Stimulated activated CD4-positive, alpha-beta T cell treated with anti-CD3 and anti-CD28 coated beads, Interleukin-4, amount 100 ng/mL, for 48 hours (primary cell): Measurements from ENCODE around the gene ZNRF1.
"Not testable (repeated sequence)": the region's sequence is repeated elsewhere in the genome, so short reads cannot be mapped to it uniquely, and the experiment has no call there.

ENCODE experiments used
- DNase-seq, 2 donors: peaks; one replicate each; pipeline ENCODE4 v3.0.0-alpha.2; 2020; ENCODE audit warnings: low read depth in 2 of 2

Gene ZNRF1

GRCh38 chr16:75026239-75026891 lies 27.5 kb downstream of the ZNRF1 start:
- not testable (repeated sequence) for DNase-seq

GRCh38 chr16:75026892-75027391 lies 28.1 kb downstream of the ZNRF1 start:
- DNase-seq: no peak

GRCh38 chr16:75027520-75028300 lies 28.9 kb downstream of the ZNRF1 start:
- no peak for DNase-seq

DNA sequence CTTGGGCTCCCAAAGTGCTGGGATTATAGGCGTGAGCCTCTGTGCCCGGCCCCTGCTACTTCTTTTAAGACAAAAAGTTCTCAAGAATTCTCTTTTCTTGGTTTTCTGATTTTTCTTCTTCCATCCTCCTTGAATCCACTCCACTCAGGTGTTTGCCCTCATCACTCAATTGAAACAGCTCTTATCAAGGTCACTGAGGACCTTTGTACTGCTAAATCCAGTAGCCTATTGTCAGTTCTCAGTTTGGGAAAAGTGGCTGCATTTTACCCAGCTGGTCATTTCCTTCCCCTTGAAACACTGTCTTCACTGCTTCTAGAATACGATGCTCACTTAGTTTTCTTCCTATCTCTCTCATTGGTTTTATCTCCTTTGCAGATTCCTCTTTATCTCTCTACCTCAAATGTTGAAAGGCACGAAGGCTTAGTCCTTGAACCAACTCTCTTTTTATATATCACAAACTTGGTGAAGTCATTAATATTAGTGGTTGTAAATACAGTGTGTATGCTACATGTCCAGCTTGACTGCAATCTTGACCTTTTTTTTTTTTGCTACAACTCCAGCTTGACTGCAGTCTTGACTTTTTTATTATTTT lies 29.8 kb downstream of the ZNRF1 start:
- DNase-seq: no peak

DNA sequence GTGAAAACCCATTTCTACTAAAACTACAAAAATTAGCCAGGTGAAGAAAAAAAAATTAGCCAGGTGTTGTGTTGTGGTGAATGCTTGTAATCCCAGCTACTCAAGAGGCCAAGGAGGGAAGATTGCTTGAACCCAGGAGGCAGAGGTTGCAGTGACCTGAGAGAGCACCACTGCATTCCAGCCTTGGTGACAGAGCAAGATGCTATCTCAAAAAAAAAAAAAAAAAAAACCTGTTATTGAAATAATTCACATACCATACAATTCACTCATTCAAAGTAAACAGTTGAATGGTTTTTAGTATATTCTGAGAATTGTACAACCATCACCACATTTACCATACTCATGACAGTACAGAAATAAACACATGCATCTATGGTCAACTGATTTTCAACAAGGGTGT lies 31.0 kb downstream of the ZNRF1 start:
- no peak for DNase-seq

DNA sequence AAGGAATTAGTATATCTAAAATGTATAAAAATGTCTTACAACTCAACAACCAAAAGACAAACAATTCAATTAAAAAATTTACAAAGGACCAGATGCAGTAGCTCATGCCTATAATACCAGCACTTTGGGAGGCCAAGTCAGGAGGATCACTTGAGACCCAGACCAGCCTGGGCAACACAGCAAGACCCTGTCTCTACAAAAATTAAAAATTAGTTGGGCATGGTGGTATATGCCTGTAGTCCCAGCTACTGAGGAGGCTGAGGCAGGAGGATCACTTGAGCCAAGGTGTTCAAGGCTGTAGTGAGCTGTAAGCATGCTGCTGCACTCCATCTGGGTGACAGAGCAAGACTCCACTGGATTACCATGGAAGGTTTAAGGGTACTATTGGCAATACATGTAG lies 33.8 kb downstream of the ZNRF1 start:
- no peak for DNase-seq

DNA sequence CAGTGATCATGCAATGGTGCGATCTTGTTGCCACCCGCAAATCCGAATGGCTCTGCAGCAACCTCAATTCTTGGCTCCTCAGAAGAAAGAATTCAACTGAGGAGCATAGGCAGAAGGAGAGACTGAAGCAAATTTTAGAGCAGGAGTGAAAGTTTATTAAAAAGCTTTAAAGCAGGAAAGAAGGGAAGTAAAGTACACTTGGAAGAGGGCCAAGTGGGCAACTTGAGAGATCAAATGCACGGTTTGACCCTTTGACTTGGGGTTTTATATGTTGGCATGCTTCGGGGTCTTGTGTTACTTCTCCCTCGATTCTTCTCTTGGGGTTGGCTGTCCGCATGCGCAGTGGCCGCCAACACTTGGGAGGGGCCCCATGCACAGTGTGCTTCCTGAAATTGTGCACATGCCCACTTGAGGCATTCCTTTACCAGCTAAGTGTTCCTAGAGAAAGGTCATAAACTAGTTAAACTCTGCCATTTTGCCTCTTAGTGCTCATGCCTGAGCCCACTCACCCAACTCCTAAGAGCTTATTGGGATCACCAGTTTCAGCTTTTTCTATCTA lies 36.7 kb downstream of the ZNRF1 start:
- DNase-seq: no peak

DNA sequence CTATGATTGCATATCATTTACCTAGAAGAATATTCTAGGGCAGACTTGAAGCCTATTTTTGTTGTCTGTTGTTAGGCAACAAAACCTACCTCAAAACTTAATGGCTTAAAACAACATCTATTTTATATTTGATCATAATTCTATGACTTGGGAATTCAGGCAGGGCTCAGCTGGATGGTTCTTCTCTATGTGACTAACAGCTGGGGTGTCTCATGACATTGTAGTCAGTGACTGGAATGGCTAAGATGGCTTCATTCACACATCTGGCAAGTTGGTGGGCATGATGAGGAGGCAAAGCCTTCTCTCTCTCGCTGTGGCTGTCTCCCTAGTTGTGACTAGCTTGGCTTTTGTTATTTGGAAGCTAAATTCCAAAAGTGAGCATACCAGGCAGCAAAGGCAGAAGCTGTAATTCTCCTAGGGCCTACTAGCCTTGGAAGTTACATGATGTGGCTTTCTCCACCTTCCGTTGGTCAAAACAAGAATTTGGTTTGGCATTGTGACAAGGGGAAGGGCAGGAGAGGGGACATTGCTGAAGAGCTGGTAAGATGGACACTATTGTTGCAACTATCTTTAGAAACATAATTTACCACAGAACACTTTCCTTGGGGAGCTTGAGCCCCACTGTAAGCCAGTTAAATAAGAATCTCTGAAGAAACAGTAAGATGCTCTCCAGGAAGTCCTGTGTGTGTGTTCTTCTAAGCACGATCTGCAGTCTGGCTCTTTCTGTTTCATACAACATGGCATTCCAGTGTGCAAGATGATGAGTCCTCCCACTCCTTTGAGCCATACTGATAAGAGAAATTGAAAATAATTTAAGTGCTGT lies 39.4 kb downstream of the ZNRF1 start:
- DNase-seq: no peak

GRCh38 chr16:75039941-75040340 lies 41.1 kb downstream of the ZNRF1 start:
- DNase-seq: no peak

GRCh38 chr16:75042426-75043174 lies 43.8 kb downstream of the ZNRF1 start:
- no peak for DNase-seq

GRCh38 chr16:75043175-75043895 lies 44.5 kb downstream of the ZNRF1 start:
- no peak for DNase-seq

DNA sequence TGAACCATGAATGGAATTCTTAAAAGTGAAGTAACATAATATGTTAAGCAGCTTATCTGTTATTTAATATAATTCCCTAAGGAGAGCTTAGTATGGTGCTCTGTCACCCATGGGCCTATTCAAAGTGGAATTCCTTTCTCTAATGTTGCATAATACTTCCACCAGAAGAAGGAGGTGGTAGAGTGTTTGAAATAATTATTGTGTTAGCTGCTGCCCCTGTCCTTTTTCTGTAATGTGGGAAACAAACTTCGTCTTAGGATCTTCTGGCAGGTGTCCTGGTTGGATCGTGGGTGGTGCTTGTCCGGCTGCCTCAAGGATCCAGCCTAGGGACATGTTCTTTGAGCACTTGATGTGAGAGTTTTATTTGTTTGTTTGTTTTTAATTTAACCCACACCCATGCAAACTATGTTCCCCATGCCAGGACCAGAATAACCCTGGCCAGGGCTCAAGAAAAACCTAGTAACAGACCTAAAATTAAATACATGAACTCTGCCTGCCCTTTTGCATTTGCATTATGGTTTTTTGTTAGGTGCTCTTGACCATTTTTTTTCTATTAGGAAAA lies 46.1 kb downstream of the ZNRF1 start:
- DNase-seq: no peak

GRCh38 chr16:75045424-75045823 lies 46.6 kb downstream of the ZNRF1 start:
- no peak for DNase-seq

DNA sequence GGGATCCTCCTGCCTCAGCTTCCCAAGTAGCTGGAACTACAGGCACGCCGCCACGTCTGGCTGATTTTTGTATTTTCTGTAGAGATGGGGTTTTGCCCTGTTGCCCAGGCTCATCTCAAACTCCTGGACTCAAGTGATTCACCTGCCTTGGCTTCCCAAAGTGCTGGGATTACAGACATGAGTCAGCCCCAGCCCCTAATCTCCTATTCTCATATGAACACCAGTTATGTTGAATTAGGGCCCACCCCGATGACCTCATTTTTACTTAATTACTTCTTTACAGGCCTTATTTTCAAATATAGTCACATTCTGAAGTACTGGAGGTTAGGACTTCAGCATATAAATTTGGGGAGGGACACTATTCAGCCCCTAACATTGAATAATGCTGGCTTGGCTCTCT lies 49.2 kb downstream of the ZNRF1 start:
- no peak for DNase-seq

DNA sequence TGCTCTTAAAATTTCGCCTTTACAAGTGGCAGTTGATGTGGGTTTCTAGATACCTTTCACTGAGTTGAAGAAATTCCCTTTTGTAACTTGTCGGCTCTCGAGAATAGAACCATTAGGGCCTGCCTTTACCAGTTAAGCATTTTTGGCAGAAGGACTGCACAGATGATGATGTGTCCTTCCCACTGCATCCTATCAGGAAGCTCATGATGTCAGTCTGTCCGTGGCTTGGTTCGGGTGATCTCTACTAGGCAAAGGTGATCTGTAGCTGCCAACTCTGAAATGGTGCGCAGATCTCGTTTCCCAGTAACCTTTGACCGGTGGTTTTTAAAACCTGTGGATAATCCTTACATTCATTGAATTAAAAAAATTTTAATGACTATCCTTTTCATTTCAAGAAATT lies 49.7 kb downstream of the ZNRF1 start:
- DNase-seq: no peak

GRCh38 chr16:75052481-75053202 lies 53.8 kb downstream of the ZNRF1 start:
- no peak for DNase-seq

GRCh38 chr16:75053791-75054555 lies 55.1 kb downstream of the ZNRF1 start:
- no peak for DNase-seq

- DNase-seq: no peak
Observed at GRCh38 chr16:75054556-75054947, 55.7 kb downstream of the ZNRF1 start.

DNA sequence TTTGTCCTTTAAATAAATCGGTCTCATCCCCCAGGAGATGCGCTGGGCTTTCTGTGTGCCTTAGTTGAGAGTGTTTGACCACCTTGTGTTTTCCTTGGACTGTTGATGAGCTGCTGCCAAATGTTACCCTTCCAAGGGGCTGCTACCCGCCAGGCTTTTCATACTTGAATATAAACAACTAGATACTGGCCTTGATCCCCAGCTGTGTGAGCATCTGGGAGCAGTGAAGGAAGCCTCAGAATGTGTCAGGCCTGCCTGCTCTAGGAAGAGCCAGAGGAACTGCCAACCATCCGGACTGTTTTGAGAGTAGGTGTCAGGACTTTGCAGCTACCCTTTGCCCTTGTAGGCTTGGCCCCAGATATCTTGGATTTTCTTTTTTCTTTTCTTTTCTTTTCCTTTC lies 60.0 kb downstream of the ZNRF1 start:
- DNase-seq: no peak
